Motor neuron (in vitro differentiated cells): ENCODE data around the gene ATF3. TPM values are rescaled to one million over a fixed set of nuclear protein-coding genes. Genes with fewer than 3 reads are reported as not detected.

ENCODE experiments used
- total RNA-seq, 8 experiments: library from RNA; unstranded; fragments of 300-600 nt; gene quantifications; 2 replicates each; pipeline versions ENCODE4 v1.2.3 to v1.2.4, GENCODE V29; 2022

ATF3 gene
- total RNA-seq, 8 experiments from 2014 or later, result 14.5 to 244 (median 28.7) TPM

Other genes starting within 250 kb of the ATF3 start
- gene PACC1, start 193.9 kb upstream of the ATF3 start, total RNA-seq, result 10 to 100 TPM in 6 of 8 experiments, 1 to 10 TPM in 2; 4.7 to 23.8 (median 18.5) TPM
- gene NENF, start 175.8 kb upstream of the ATF3 start, total RNA-seq, result 10 to 100 TPM; 23.2 to 73.6 (median 33.0) TPM
- gene BATF3, start 91.1 kb downstream of the ATF3 start, total RNA-seq, result 10 to 100 TPM in 1 of 8 experiments, 1 to 10 TPM in 7; 1.8 to 11.6 (median 2.8) TPM
- gene NSL1, start 183.0 kb downstream of the ATF3 start, total RNA-seq, result 10 to 100 TPM; 13.7 to 47.6 (median 35.1) TPM
- 10 to 100 TPM; 11.6 to 48.9 (median 22.9) TPM for gene TATDN3, start 183.1 kb downstream of the ATF3 start, total RNA-seq
- gene SPATA45, start 238.9 kb downstream of the ATF3 start, total RNA-seq, result under 1 TPM in 3 of 8 experiments, not detected in 5; 0.54 to 0.81 (median 0.81) TPM
- gene FLVCR1, start 249.5 kb downstream of the ATF3 start, total RNA-seq, result 10 to 100 TPM in 7 of 8 experiments, 1 to 10 TPM in 1; 3.1 to 35.7 (median 15.6) TPM